HepG2 (cell line): ENCODE data around the gene SNAI3. TPM values are rescaled to one million over a fixed set of nuclear protein-coding genes. Genes with fewer than 3 reads are reported as not detected.

Experiments used
- EED ChIP-seq: sonication (generic); formaldehyde crosslinking; IDR thresholded peaks from 2 replicates; pipeline ENCODE4 v1.5.0; 2020; ENCODE audit warnings: mild to moderate bottlenecking, missing genetic modification reagents
- FOXO1 ChIP-seq: sonication (generic); formaldehyde crosslinking; IDR thresholded peaks from 2 replicates; pipeline ENCODE4 v1.4.0; 2020; ENCODE audit warnings: missing genetic modification reagents
- THAP7 ChIP-seq: sonication (generic); formaldehyde crosslinking; IDR thresholded peaks from 2 replicates; pipeline ENCODE4 v1.8.1; 2023; ENCODE audit warnings: mild to moderate bottlenecking, missing genetic modification reagents
- TIGD3 ChIP-seq: sonication (generic); formaldehyde crosslinking; IDR thresholded peaks from 2 replicates; pipeline ENCODE4 v1.5.1; 2020; ENCODE audit warnings: mild to moderate bottlenecking, missing genetic modification reagents, borderline replicate concordance
- TSC22D2 ChIP-seq: sonication (generic); formaldehyde crosslinking; IDR thresholded peaks from 2 replicates; pipeline ENCODE4 v1.5.1; 2020; ENCODE audit warnings: missing genetic modification reagents, mild to moderate bottlenecking, borderline replicate concordance
- UBTF ChIP-seq: sonication (generic); formaldehyde crosslinking; IDR thresholded peaks from 2 replicates; pipeline ENCODE4 v1.4.0; 2020; ENCODE audit warnings: mild to moderate bottlenecking, missing genetic modification reagents
- USF2 ChIP-seq, 2 experiments: sonication (generic) in 1 of 2; formaldehyde crosslinking in 1 of 2; IDR thresholded peaks; 2 replicates each; pipeline versions ENCODE4 v1.5.1 to v1.6.1; 2011 to 2020; ENCODE audit warnings: borderline replicate concordance in 1 of 2, low read depth in 1 of 2, low read length in 1 of 2, mild to moderate bottlenecking in 1 of 2, missing genetic modification reagents in 1 of 2, moderate library complexity in 1 of 2
- ZFP36L1 ChIP-seq: sonication (generic); formaldehyde crosslinking; IDR thresholded peaks from 2 replicates; pipeline ENCODE4 v1.8.0; 2022; ENCODE audit warnings: mild to moderate bottlenecking, missing genetic modification reagents, moderate library complexity
- ZMYM4 ChIP-seq: sonication (generic); formaldehyde crosslinking; IDR thresholded peaks from 2 replicates; pipeline ENCODE4 v1.8.1; 2023; ENCODE audit warnings: mild to moderate bottlenecking, missing genetic modification reagents
- ZNF510 ChIP-seq: sonication (generic); formaldehyde crosslinking; IDR thresholded peaks from 2 replicates; pipeline ENCODE4 v1.4.0; 2020; ENCODE audit warnings: low read depth, mild to moderate bottlenecking, missing genetic modification reagents
- ZNF530 ChIP-seq: sonication (generic); formaldehyde crosslinking; IDR thresholded peaks from 2 replicates; pipeline ENCODE4 v1.5.0; 2020; ENCODE audit warnings: low read depth, mild to moderate bottlenecking, missing genetic modification reagents
- ZSCAN9 ChIP-seq: IDR thresholded peaks from 2 replicates; pipeline ENCODE4 v1.6.1; 2016; ENCODE audit warnings: borderline replicate concordance
- polyA plus RNA-seq, 8 experiments: library from polyadenylated mRNA; depleted of rRNA in 3 of 8; stranded (reverse) in 7 of 8; unstranded in 1 of 8; fragments of >200 nt; fragmentation: Illumina TruSeq in 4 of 8; extraction: Trizol in 4 of 8; gene quantifications; 2 replicates each; pipeline versions ENCODE4 v1.2.1 to v1.2.3, GENCODE V29; 2011 to 2016; ENCODE audit warnings: low read depth in 4 of 8, missing spikeins in 1 of 8, mixed read lengths in 1 of 8; ENCODE audit not compliant: insufficient read depth in 1 of 8
- total RNA-seq, 5 experiments: library from RNA; depleted of rRNA; stranded (reverse); fragments of >200 nt; fragmentation: Illumina TruSeq; extraction: Trizol; gene quantifications; 2 replicates each; pipeline ENCODE4 v1.2.3, GENCODE V29; 2016; ENCODE audit warnings: low read depth in 1 of 5
- TF ChIP-seq, protein P1 (sequence below): sonication (generic); formaldehyde crosslinking; IDR thresholded peaks from 2 replicates; pipeline ENCODE4 v1.4.0; 2020; ENCODE audit warnings: missing genetic modification reagents
- TF ChIP-seq, protein P2 (sequence below): sonication (generic); formaldehyde crosslinking; IDR thresholded peaks from 2 replicates; pipeline ENCODE4 v1.5.0; 2020; ENCODE audit warnings: mild to moderate bottlenecking, missing genetic modification reagents, moderate library complexity

Gene SNAI3
- total and polyA plus RNA-seq, 2 of the 13 experiments (the other 11 are each of a cell fraction or from before 2014, with no cell fraction given): 0.09 to 0.18 TPM

DNA sequence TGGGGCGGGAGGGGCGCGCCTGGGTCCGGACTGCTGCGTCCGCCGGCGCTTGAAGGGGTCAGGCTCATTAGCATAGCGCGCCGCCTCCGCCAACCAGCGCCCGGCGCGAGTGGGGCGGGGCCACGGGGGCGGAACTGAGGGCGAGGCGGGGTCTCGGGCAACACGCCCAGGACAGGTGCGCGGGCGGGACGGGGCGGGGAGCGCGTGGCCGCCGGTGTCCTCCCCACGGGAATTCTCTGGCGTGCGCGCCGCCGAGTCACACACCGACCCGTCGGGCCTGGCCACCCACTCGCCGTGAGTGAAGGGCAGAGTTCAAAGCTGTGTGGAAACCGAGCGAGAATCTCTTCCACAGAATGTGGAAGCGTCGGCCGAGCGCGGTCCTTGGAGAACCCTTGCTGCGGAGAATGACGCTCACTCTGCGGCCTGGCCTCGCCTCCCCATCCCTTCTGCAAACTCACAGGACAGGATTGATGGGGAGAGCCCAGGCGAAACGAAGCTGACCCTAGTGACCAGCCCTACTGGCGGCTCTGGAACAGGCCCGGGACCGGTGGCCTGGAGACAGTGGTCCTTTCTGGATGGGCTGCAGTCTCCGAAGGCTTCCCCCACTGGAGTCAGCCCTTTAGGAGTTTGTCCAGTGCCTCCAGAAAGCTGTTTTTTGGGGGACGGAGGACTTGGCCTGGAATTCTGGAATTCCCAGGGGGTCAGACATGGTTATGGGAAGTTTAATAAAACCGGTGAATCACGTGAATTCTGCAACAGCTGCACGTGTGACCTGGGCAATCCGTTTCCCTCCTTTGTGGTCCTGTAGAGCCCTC lies at the start of gene SNAI3 (continued):
- TF ChIP-seq, protein P1, sequence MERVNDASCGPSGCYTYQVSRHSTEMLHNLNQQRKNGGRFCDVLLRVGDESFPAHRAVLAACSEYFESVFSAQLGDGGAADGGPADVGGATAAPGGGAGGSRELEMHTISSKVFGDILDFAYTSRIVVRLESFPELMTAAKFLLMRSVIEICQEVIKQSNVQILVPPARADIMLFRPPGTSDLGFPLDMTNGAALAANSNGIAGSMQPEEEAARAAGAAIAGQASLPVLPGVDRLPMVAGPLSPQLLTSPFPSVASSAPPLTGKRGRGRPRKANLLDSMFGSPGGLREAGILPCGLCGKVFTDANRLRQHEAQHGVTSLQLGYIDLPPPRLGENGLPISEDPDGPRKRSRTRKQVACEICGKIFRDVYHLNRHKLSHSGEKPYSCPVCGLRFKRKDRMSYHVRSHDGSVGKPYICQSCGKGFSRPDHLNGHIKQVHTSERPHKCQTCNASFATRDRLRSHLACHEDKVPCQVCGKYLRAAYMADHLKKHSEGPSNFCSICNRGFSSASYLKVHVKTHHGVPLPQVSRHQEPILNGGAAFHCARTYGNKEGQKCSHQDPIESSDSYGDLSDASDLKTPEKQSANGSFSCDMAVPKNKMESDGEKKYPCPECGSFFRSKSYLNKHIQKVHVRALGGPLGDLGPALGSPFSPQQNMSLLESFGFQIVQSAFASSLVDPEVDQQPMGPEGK (CRISPR knock-in tag): peak; percentile 69
- TF ChIP-seq ZFP36L1 (CRISPR knock-in tag) (peak; percentile 70), THAP7 (CRISPR knock-in tag) (peak; percentile 63; the same call in 1 of the 2 replicates), ZMYM4 (CRISPR knock-in tag) (peak; percentile 10; the same call in 1 of the 2 replicates), ZSCAN9 (CRISPR knock-in tag) (0 out of 2 replicates have a peak, but pooled peaks have one; percentile 58), ZNF510 (CRISPR knock-in tag) (peak; percentile 91), EED (CRISPR knock-in tag) (peak; percentile 73), ZNF530 (CRISPR knock-in tag) (no peak), FOXO1 (CRISPR knock-in tag) (peak; percentile 61; the same call in 1 of the 2 replicates), USF2 (IDR thresholded peaks at IDR 0.05; ENCODE audit: low read depth, low read length) (no peak), USF2 (CRISPR knock-in tag; IDR thresholded peaks at IDR 0.05; ENCODE audit: borderline replicate concordance) (no peak), UBTF (CRISPR knock-in tag) (peak; percentile 41; the same call in 1 of the 2 replicates), TIGD3 (CRISPR knock-in tag) (no peak), TSC22D2 (CRISPR knock-in tag) (no peak)
- TF ChIP-seq, protein P2, sequence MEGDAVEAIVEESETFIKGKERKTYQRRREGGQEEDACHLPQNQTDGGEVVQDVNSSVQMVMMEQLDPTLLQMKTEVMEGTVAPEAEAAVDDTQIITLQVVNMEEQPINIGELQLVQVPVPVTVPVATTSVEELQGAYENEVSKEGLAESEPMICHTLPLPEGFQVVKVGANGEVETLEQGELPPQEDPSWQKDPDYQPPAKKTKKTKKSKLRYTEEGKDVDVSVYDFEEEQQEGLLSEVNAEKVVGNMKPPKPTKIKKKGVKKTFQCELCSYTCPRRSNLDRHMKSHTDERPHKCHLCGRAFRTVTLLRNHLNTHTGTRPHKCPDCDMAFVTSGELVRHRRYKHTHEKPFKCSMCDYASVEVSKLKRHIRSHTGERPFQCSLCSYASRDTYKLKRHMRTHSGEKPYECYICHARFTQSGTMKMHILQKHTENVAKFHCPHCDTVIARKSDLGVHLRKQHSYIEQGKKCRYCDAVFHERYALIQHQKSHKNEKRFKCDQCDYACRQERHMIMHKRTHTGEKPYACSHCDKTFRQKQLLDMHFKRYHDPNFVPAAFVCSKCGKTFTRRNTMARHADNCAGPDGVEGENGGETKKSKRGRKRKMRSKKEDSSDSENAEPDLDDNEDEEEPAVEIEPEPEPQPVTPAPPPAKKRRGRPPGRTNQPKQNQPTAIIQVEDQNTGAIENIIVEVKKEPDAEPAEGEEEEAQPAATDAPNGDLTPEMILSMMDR (CRISPR knock-in tag): no peak; the same call in 1 of the 2 replicates
